PC-9 (cell line): Measurements from ENCODE around the gene PLEKHA7. TPM values are rescaled to one million over a fixed set of nuclear protein-coding genes. Genes with fewer than 3 reads are reported as not detected.
A peak's percentile ranks its signal among the peaks of the same experiment; 100 is the strongest.

ENCODE experiments used
- BruUV-seq: library from RNA; stranded (reverse); fragments of 400-500 nt; replicated peaks from 2 replicates; lab custom pipeline; 2021; lab: Mats Ljungman, UMichigan
- CTCF ChIA-PET: fragments of 300-600 bp; sonication (Branson Sonifier 250); formaldehyde crosslinking; loops from one replicate; lab custom pipeline; 2022; ENCODE audit warnings: antibody characterized with exemption; lab: Charles Lee
- POLR2A ChIA-PET: fragments of 300-600 bp; sonication (Branson Sonifier 250); formaldehyde crosslinking; loops from one replicate; lab custom pipeline; 2022; ENCODE audit warnings: antibody characterized with exemption; ENCODE audit not compliant: unreplicated experiment; lab: Charles Lee
- DNase-seq, 2 experiments: peaks; one replicate each; pipeline versions ENCODE4 v3.0.0 to v3.0.0-alpha.2; 2015 to 2022; ENCODE audit warnings: mixed read lengths in 1 of 2
- H2AFZ ChIP-seq: fragments of 200-600 bp; sonication (generic); 2 replicates; pipeline ENCODE4 v1.8.1; 2017; ENCODE audit warnings: antibody characterized with exemption
- H3F3A ChIP-seq: fragments of 200-600 bp; sonication (generic); 2 replicates; pipeline ENCODE4 v1.8.1; 2017; ENCODE audit warnings: antibody characterized with exemption, mild to moderate bottlenecking, low read depth; ENCODE audit not compliant: insufficient read depth
- H3K27ac ChIP-seq: fragments of 200-600 bp; sonication (generic); 2 replicates; pipeline ENCODE4 v1.6.1; 2016; ENCODE audit warnings: mixed run types
- H3K27me3 ChIP-seq: fragments of 200-600 bp; sonication (generic); 2 replicates; pipeline ENCODE4 v1.6.1; 2016; ENCODE audit warnings: low read depth, mixed run types; ENCODE audit not compliant: insufficient read depth
- H3K36me3 ChIP-seq: fragments of 200-600 bp; sonication (generic); 2 replicates; pipeline ENCODE4 v1.6.1; 2016; ENCODE audit warnings: low read depth, mixed run types
- H3K4me1 ChIP-seq: fragments of 200-600 bp; sonication (generic); replicated peaks from 2 replicates; pipeline ENCODE4 v1.6.1; 2016; ENCODE audit warnings: mixed run types; ENCODE audit not compliant: insufficient read depth
- H3K4me2 ChIP-seq: fragments of 200-600 bp; sonication (generic); 2 replicates; pipeline ENCODE4 v1.6.1; 2017; ENCODE audit warnings: mixed run types
- H3K4me3 ChIP-seq: fragments of 200-600 bp; sonication (generic); 2 replicates; pipeline ENCODE4 v1.6.1; 2016; ENCODE audit warnings: mixed run types
- H3K79me2 ChIP-seq: fragments of 200-600 bp; sonication (generic); 2 replicates; pipeline ENCODE4 v1.6.1; 2017; ENCODE audit warnings: low read depth, mixed run types
- H3K9me2 ChIP-seq: fragments of 200-600 bp; sonication (generic); 2 replicates; pipeline ENCODE4 v1.8.1; 2017; ENCODE audit warnings: mild to moderate bottlenecking; ENCODE audit not compliant: insufficient read depth
- H3K9me3 ChIP-seq: fragments of 200-600 bp; sonication (generic); 2 replicates; pipeline ENCODE4 v1.8.1; 2016; ENCODE audit warnings: low read depth; ENCODE audit not compliant: insufficient read depth
- H4K20me1 ChIP-seq: fragments of 200-600 bp; sonication (generic); 2 replicates; pipeline ENCODE4 v1.8.1; 2017; ENCODE audit not compliant: insufficient read depth
- EZH2 ChIP-seq: fragments of 200-600 bp; sonication (generic); IDR thresholded peaks from 2 replicates; pipeline ENCODE4 v1.8.0; 2017; ENCODE audit warnings: antibody characterized with exemption, low read depth
- intact Hi-C: fragments of 100-400 bp; cut with micrococcal nuclease; formaldehyde crosslinking; loops from one replicate; pipeline ENCODE4 v1.10.0; 2022; ENCODE audit not compliant: unreplicated experiment
- total RNA-seq: library from RNA; stranded (reverse); gene quantifications from 2 replicates; pipeline ENCODE4 v1.2.3, GENCODE V29; 2021
- TF ChIP-seq, protein P1 (sequence below): fragments of 200-600 bp; sonication (generic); conservative IDR thresholded peaks from 2 replicates; pipeline ENCODE4 v1.6.1; 2017; ENCODE audit warnings: mixed run types, antibody characterized with exemption, mild to moderate bottlenecking, moderate library complexity

PLEKHA7 gene
- total RNA-seq, 1 experiment from 2014 or later, result 26.9 TPM

GRCh38 chr11:16790486-16791190 lies 223.6 kb downstream of the PLEKHA7 start:
- Histone ChIP-seq H2AFZ (no peak overlapping the region), H3K27me3 (no peaks in the 10 kb centered on the region), H3K4me3 (no peak overlapping the region), H3K4me2 (no peak overlapping the region), H3K27ac (0 out of 2 replicates have a peak overlapping the region, but pooled peaks have one; percentile 71), H4K20me1 (no peaks in the 10 kb centered on the region; the same call in 1 of the 2 replicates), H3K9me2 (no peaks in the 10 kb centered on the region), H3K79me2 (no peaks in the 10 kb centered on the region; the same call in 1 of the 2 replicates), H3K4me1 (peaks cover 48% of the 10 kb centered on the region), H3K36me3 (no peaks in the 10 kb centered on the region), H3K9me3 (no peaks in the 10 kb centered on the region), H3F3A (peaks cover 32% of the 10 kb centered on the region)
- ChIA-PET POLR2A (no interaction called here), CTCF (interaction anchor here (0.6 kb wide), 1 partner anchor 275 kb away, joined by 6 read pairs; no protein-coding TSS in a partner anchor)
- no peak for TF ChIP-seq EZH2
- TF ChIP-seq, protein P1, sequence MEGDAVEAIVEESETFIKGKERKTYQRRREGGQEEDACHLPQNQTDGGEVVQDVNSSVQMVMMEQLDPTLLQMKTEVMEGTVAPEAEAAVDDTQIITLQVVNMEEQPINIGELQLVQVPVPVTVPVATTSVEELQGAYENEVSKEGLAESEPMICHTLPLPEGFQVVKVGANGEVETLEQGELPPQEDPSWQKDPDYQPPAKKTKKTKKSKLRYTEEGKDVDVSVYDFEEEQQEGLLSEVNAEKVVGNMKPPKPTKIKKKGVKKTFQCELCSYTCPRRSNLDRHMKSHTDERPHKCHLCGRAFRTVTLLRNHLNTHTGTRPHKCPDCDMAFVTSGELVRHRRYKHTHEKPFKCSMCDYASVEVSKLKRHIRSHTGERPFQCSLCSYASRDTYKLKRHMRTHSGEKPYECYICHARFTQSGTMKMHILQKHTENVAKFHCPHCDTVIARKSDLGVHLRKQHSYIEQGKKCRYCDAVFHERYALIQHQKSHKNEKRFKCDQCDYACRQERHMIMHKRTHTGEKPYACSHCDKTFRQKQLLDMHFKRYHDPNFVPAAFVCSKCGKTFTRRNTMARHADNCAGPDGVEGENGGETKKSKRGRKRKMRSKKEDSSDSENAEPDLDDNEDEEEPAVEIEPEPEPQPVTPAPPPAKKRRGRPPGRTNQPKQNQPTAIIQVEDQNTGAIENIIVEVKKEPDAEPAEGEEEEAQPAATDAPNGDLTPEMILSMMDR, result no peak
- intact Hi-C loops, result no loop called here
- BruUV-seq, result no TSS peak
- no peak for DNase-seq

DNA sequence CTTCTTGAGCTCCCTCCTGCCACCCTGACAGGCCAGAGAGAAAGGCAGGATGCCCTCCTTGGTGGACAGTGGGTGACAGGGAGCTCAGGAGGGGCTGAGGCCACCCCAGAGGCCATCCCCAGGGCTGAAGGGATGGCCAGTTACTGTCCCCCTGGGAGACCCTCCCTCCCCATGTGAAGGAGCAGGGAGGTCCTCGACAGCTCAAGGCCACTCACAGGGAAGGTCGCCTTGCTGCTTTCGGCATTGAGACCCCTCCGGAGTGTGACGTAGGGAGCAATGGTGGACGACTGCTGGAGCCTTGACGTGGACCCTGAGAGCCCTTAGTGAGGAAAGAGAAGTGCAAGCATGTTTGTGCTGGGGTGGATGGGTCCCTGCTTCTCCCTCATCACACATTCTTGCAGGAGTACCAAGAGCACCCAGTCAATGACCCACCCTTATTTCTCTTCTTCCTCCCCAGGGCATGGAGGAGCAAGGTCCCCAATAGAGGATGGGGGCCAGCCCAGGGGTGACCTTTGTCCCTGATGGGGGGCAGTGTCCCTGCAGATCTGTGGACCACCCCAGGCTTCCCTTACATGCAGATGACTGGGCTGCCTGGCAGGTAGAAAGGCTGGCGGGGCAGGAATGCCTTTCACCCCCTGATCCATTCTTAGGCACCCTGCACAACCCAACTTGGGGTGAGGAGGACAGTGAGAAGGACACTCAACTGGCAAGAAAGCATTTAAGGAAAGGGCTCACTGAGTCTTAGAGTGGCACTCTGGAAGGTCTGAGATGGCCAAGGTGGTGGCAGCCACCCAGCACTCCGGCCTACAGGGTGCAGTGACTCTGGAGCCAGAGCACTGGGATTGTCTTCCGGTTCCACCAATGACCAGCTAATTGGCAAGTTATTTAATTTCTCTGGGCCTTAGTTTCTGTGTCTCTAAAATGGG lies 224.4 kb downstream of the PLEKHA7 start:
- H4K20me1 ChIP-seq, result no peaks in the 10 kb centered on the region; the same call in none of the 2 replicates
- H3K27ac ChIP-seq, result no peak overlapping the region
- no peak overlapping the region for H3K4me3 ChIP-seq
- H3K4me2 ChIP-seq, result no peak overlapping the region
- H3K4me1 ChIP-seq, result peaks cover 48% of the 10 kb centered on the region
- ChIA-PET CTCF (no interaction called here), POLR2A (no interaction called here)
- intact Hi-C loops, result loop anchor here (5.0 to 10.0 kb wide), 2 partner anchors 272 to 715 kb away; no protein-coding TSS in a partner anchor
- TF ChIP-seq EZH2, result no peak
- TF ChIP-seq, protein P1, result no peak
- no peak overlapping the region for H2AFZ ChIP-seq
- H3K36me3 ChIP-seq, result no peaks in the 10 kb centered on the region
- no TSS peak for BruUV-seq
- H3K9me3 ChIP-seq, result no peaks in the 10 kb centered on the region
- H3K27me3 ChIP-seq, result no peaks in the 10 kb centered on the region
- no peak for DNase-seq
- H3F3A ChIP-seq, result peaks cover 32% of the 10 kb centered on the region
- H3K9me2 ChIP-seq, result no peaks in the 10 kb centered on the region
- no peaks in the 10 kb centered on the region; the same call in 1 of the 2 replicates for H3K79me2 ChIP-seq

DNA sequence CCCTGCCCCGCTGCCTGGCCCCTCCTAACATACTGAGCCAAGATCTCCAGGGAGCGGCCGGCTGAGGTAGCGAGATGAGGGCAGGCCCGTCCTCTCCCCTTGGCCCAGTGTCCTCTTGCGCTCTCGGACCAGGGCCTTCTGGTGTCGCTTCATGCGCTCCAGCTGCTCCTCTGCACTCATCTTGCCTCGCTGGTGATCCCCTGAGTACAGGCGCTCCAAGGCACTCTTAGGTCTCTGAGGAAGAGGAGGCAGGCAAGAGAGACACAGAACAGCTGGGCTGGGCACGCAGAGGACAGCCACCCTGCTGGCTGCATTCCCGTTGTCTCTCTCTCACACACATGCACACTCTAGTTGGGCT lies 225.2 kb downstream of the PLEKHA7 start:
- Histone ChIP-seq H4K20me1 (no peaks in the 10 kb centered on the region; the same call in none of the 2 replicates), H3K36me3 (no peaks in the 10 kb centered on the region), H3K4me1 (peaks cover 48% of the 10 kb centered on the region), H3K9me2 (no peaks in the 10 kb centered on the region), H3F3A (peaks cover 32% of the 10 kb centered on the region), H3K27ac (no peak overlapping the region), H3K9me3 (no peaks in the 10 kb centered on the region), H3K4me2 (no peak overlapping the region), H3K79me2 (no peaks in the 10 kb centered on the region; the same call in 1 of the 2 replicates), H3K4me3 (no peak overlapping the region), H3K27me3 (no peaks in the 10 kb centered on the region), H2AFZ (no peak overlapping the region)
- no peak for TF ChIP-seq EZH2
- TF ChIP-seq, protein P1, result no peak
- BruUV-seq, result no TSS peak
- ChIA-PET CTCF (no interaction called here), POLR2A (no interaction called here)
- intact Hi-C loops, result loop anchor here (5.0 to 10.0 kb wide), 2 partner anchors 273 to 716 kb away; no protein-coding TSS in a partner anchor
- no peak for DNase-seq
